B cell (primary cell): ENCODE measurements around the gene ZNF428. TPM values are rescaled to one million over a fixed set of nuclear protein-coding genes. Genes with fewer than 3 reads are reported as not detected.

Experiments
- ATAC-seq: fragments of 200-7000 bp; cut with Tn5 transposase; one replicate; pipeline ENCODE4 v1.10.0; 2021; ENCODE audit warnings: low read depth, mild to moderate bottlenecking, moderate number of reproducible peaks, moderate library complexity
- CTCF ChIA-PET: fragments of 350-600 bp; sonication (Branson Sonifier 250); formaldehyde crosslinking; loops from one replicate; lab custom pipeline; 2021; ENCODE audit warnings: antibody characterized with exemption, inconsistent platforms; lab: Charles Lee
- POLR2A ChIA-PET: fragments of 350-600 bp; sonication (Branson Sonifier 250); formaldehyde crosslinking; loops from one replicate; lab custom pipeline; 2021; ENCODE audit warnings: antibody characterized with exemption; lab: Charles Lee
- DNase-seq: peaks from one replicate; pipeline ENCODE4 v3.0.0; 2013
- H2AFZ ChIP-seq: 2 replicates; pipeline ENCODE4 v1.6.1; 2012; ENCODE audit warnings: mild to moderate bottlenecking, low read depth, low read length; ENCODE audit not compliant: insufficient read depth, poor library complexity, severe bottlenecking
- H3K27ac ChIP-seq, 2 donors: 1 replicate in 1 of 2; 2 replicates in 1 of 2; pipeline ENCODE4 v1.5.1; 2012 to 2013; ENCODE audit warnings: low read length in 2 of 2, mild to moderate bottlenecking in 2 of 2, moderate library complexity in 1 of 2
- H3K27me3 ChIP-seq, 4 experiments: fragments of 200-600 bp in 1 of 4; sonication (generic) in 1 of 4; replicated peaks in 1 of 4; 1 replicate in 2 of 4; 2 replicates in 2 of 4; pipeline versions ENCODE4 v1.6.1 to v1.7.0; 2013 to 2016; ENCODE audit warnings: low read length in 3 of 4, mild to moderate bottlenecking in 2 of 4, mixed read lengths in 1 of 4, moderate library complexity in 1 of 4; ENCODE audit not compliant: insufficient read depth in 4 of 4, control insufficient read depth in 3 of 4; ENCODE audit errors: control extremely low read depth in 1 of 4
- H3K36me3 ChIP-seq, 2 experiments: replicated peaks in 1 of 2; 1 replicate in 1 of 2; 2 replicates in 1 of 2; pipeline versions ENCODE4 v1.6.1 to v1.7.1; 2013; ENCODE audit warnings: low read length in 1 of 2; ENCODE audit not compliant: insufficient read depth in 2 of 2, control insufficient read depth in 1 of 2; ENCODE audit errors: control extremely low read depth in 1 of 2, extremely low read depth in 1 of 2
- H3K4me1 ChIP-seq, 2 donors: fragments of 200-600 bp in 1 of 2; sonication (generic) in 1 of 2; 1 replicate in 1 of 2; 2 replicates in 1 of 2; pipeline versions ENCODE4 v1.5.1 to v1.6.1; 2013 to 2017; ENCODE audit warnings: low read length in 2 of 2; ENCODE audit not compliant: control insufficient read depth in 2 of 2, insufficient read depth in 2 of 2
- H3K4me2 ChIP-seq: replicated peaks from 2 replicates; pipeline ENCODE3; 2012; ENCODE audit warnings: mild to moderate bottlenecking, low read depth, low read length; ENCODE audit not compliant: poor library complexity, severe bottlenecking
- H3K4me3 ChIP-seq, 5 experiments: fragments of 200-600 bp in 1 of 5; sonication (generic) in 1 of 5; 1 replicate in 3 of 5; 2 replicates in 2 of 5; pipeline versions ENCODE4 v1.5.1 to v1.7.0; 2011 to 2016; ENCODE audit warnings: low read length in 4 of 5, mild to moderate bottlenecking in 4 of 5, low read depth in 2 of 5, control low read depth in 1 of 5, moderate library complexity in 1 of 5; ENCODE audit not compliant: insufficient read depth in 1 of 5; ENCODE audit errors: control extremely low read depth in 1 of 5, extremely low read depth in 1 of 5
- H3K79me2 ChIP-seq: fragments of 200-600 bp; sonication (generic); one replicate; pipeline ENCODE4 v1.6.0; 2016; ENCODE audit warnings: low read length; ENCODE audit not compliant: control insufficient read depth, insufficient read depth
- H3K9ac ChIP-seq: fragments of 200-600 bp; sonication (generic); 2 replicates; pipeline ENCODE4 v1.6.1; 2017; ENCODE audit warnings: mild to moderate bottlenecking, low read length, moderate library complexity
- H3K9me3 ChIP-seq, 3 donors: one replicate each; pipeline versions ENCODE4 v1.6.1 to v1.7.1; 2013; ENCODE audit warnings: low read length in 2 of 3; ENCODE audit not compliant: control insufficient read depth in 2 of 3, insufficient read depth in 1 of 3; ENCODE audit errors: control extremely low read depth in 1 of 3
- H4K20me1 ChIP-seq: 2 replicates; pipeline ENCODE4 v1.6.0; 2012; ENCODE audit warnings: mild to moderate bottlenecking, low read length; ENCODE audit not compliant: insufficient read depth, control insufficient read depth, poor library complexity, severe bottlenecking
- H3K27ac Mint-ChIP-seq: one replicate; pipeline ENCODE4 v1.8.0; 2021; ENCODE audit warnings: mixed read lengths
- H3K27me3 Mint-ChIP-seq: one replicate; pipeline ENCODE4 v1.8.0; 2021; ENCODE audit warnings: mixed read lengths
- H3K4me1 Mint-ChIP-seq: one replicate; pipeline ENCODE4 v1.8.0; 2021; ENCODE audit warnings: mixed read lengths
- H3K4me3 Mint-ChIP-seq: one replicate; pipeline ENCODE4 v1.8.0; 2021; ENCODE audit warnings: mixed read lengths
- H3K9me3 Mint-ChIP-seq: one replicate; pipeline ENCODE4 v1.8.0; 2022; ENCODE audit warnings: mixed read lengths; ENCODE audit not compliant: insufficient read depth
- EZH2 ChIP-seq: IDR thresholded peaks from 2 replicates; pipeline ENCODE4 v1.6.1; 2012; ENCODE audit warnings: borderline replicate concordance, low read depth, mild to moderate bottlenecking, moderate library complexity, low read length; ENCODE audit not compliant: insufficient read depth, poor library complexity, severe bottlenecking
- WGBS: methylation state at CpG from one replicate; pipeline ENCODE4 v1.1.5; 2013; ENCODE audit warnings: missing lambda C conversion rate; ENCODE audit not compliant: insufficient coverage; 5-methylcytosine and 5-hydroxymethylcytosine counted together
- intact Hi-C: fragments of 100-400 bp; cut with micrococcal nuclease; formaldehyde crosslinking; loops from one replicate; pipeline ENCODE4 v1.10.0; 2022
- polyA plus RNA-seq: library from polyadenylated mRNA; depleted of rRNA; stranded (reverse); fragments of >200 nt; gene quantifications from 2 replicates; pipeline ENCODE4 v1.2.3, GENCODE V29; 2012
- total RNA-seq, 2 donors: library from RNA; stranded (reverse); fragments of 120-200 nt in 1 of 2; gene quantifications; 1 replicate in 1 of 2; 2 replicates in 1 of 2; pipeline versions ENCODE4 v1.2.3 to v1.2.4, GENCODE V29; 2013 to 2022
- TF ChIP-seq, protein P1 (sequence below): fragments of 200-600 bp; IDR thresholded peaks from one replicate; pipeline ENCODE4 v1.8.0; 2022; ENCODE audit warnings: antibody characterized with exemption, mild to moderate bottlenecking

Gene ZNF428
- total and polyA plus RNA-seq, 2 donors (not counting 1 experiment from before 2014, with no cell fraction given), result 16.9 to 19.7 TPM

DNA sequence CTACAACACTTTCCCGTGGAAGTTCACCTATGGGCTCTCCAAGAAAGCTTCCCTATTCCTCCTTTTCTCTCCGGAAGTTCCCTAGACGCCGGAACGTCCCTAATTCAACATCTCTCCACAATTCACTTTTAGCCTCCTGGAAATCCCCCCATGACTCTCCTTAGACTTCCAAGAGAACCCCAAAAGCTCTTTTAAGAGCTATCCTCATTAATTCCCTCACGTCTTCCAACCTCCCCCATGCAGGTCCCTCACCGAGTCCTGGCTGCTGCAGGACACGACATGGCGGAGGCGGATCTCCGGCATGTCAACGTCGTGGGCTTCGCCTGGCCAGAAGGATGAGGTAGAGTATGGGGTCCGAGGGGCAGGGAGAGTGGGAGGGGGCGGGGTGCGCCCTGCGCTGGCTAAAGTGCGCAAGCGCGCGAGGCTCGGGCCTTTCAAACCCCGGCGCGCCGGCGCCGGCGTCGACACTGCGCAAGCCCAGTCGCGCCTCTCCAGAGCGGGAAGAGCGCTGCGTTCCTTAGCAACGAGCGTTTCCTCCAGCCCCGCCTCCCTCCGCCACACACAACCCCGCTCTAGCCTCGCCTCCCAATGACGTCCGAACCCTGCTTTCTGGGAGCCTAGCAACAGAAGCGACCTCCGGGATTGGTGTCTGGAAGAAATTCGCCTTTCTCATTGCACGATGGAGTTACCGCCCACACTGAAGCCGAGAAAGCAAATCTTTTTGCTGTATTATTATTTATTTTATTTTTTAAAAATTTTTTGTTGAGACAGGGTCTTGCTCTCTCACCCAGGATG is 44.1 kb downstream of the ZNF428 start, which contains the start of the genes PINLYP and XRCC1:
PINLYP (plus strand) TSS at position 646 of the 795 bp plus-strand sequence. CDS start 1,391 bp downstream, outside the sequence.
XRCC1 (minus strand) TSS at position 372 of the 795 bp plus-strand sequence; CDS start at position 303, 69 bp downstream.
- WGBS, result under 1% methylated on average over 38 of the region's 51 CpGs
- H3K4me3 ChIP-seq, result peak within 1 kb of the TSS; percentile 67 to 98 (median 82)
- H4K20me1 ChIP-seq, result peaks cover under 1% of the 10 kb centered on the region
- Mint-ChIP-seq H3K27me3 (no peaks in the 10 kb centered on the region), H3K27ac (peak within 1 kb of the TSS; percentile 92), H3K4me1 (peaks cover 42% of the 10 kb centered on the region), H3K9me3 (no peaks in the 10 kb centered on the region), H3K4me3 (peak within 1 kb of the TSS; percentile 97)
- peak within 1 kb of the TSS; percentile 81 for H2AFZ ChIP-seq
- ATAC-seq (peak; percentile 99), DNase-seq (peak; percentile 99)
- intact Hi-C loops, result loop anchor here (1.0 kb wide), 5 partner anchors 12 to 207 kb away; partner anchors contain the start of genes IRGQ, ZNF428, ZNF575 and ZNF576
- peak within 1 kb of the TSS; percentile 84 for H3K9ac ChIP-seq
- peaks cover 16 to 29% of the 10 kb centered on the region in 2 donors for H3K4me1 ChIP-seq
- no peaks in the 10 kb centered on the region for H3K27me3 ChIP-seq
- TF ChIP-seq, protein P1, sequence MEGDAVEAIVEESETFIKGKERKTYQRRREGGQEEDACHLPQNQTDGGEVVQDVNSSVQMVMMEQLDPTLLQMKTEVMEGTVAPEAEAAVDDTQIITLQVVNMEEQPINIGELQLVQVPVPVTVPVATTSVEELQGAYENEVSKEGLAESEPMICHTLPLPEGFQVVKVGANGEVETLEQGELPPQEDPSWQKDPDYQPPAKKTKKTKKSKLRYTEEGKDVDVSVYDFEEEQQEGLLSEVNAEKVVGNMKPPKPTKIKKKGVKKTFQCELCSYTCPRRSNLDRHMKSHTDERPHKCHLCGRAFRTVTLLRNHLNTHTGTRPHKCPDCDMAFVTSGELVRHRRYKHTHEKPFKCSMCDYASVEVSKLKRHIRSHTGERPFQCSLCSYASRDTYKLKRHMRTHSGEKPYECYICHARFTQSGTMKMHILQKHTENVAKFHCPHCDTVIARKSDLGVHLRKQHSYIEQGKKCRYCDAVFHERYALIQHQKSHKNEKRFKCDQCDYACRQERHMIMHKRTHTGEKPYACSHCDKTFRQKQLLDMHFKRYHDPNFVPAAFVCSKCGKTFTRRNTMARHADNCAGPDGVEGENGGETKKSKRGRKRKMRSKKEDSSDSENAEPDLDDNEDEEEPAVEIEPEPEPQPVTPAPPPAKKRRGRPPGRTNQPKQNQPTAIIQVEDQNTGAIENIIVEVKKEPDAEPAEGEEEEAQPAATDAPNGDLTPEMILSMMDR, result no peak
- TF ChIP-seq EZH2, result no peak
- ChIA-PET CTCF (interaction anchor here (0.7 to 3.2 kb wide), 9 partner anchors 10 to 234 kb away, joined by 3 to 21 read pairs (median 5); partner anchors contain the start of genes IRGQ and ZNF576), POLR2A (interaction anchor here (0.6 to 3.3 kb wide), 6 partner anchors 16 to 1174 kb away, joined by 3 to 15 read pairs (median 5); partner anchors contain the start of genes IRGQ, ZNF575 and ZNF576)
- H3K36me3 ChIP-seq, result peaks cover 0 to 10% of the 10 kb centered on the region in 2 experiments
- peaks cover 35% of the 10 kb centered on the region for H3K79me2 ChIP-seq
- H3K4me2 ChIP-seq, result peak within 1 kb of the TSS; percentile 84
- no peaks in the 10 kb centered on the region for H3K9me3 ChIP-seq
- H3K27ac ChIP-seq, result peak within 1 kb of the TSS; percentile 74 to 89
